Measurements from ENCODE around the gene ADAMTS8.

DNA sequence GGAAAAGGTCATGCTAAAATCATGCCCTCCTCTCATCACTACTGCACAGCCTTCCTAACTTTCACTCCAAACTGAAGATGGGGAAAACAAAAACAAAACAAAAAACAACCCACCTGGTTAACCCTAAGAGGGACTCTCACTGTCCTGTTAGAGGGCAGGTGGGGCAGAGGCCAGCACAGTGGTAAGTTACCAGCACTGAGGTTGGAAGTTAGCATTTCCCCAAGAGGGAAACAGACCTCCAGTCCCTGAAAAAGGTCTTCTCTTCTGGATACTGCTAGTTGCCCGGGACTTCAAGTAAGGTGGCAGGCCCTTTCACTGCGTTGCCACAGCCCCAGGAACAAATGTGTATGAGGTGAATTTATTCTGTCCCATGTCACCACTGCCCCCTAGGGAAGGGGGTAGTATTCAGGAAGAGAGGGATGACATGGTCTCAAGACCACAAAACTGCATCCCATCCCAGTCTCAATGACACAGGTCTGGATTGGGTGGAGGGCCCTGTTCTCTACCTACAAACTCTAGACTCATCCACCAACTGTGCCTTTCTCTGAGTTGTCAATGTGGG, 792 bp upstream of the ADAMTS8 start:
- TF ChIP-seq POLR2A (IDR thresholded peaks at IDR 0.05) = no peak
- TF ChIP-seq, protein P1, sequence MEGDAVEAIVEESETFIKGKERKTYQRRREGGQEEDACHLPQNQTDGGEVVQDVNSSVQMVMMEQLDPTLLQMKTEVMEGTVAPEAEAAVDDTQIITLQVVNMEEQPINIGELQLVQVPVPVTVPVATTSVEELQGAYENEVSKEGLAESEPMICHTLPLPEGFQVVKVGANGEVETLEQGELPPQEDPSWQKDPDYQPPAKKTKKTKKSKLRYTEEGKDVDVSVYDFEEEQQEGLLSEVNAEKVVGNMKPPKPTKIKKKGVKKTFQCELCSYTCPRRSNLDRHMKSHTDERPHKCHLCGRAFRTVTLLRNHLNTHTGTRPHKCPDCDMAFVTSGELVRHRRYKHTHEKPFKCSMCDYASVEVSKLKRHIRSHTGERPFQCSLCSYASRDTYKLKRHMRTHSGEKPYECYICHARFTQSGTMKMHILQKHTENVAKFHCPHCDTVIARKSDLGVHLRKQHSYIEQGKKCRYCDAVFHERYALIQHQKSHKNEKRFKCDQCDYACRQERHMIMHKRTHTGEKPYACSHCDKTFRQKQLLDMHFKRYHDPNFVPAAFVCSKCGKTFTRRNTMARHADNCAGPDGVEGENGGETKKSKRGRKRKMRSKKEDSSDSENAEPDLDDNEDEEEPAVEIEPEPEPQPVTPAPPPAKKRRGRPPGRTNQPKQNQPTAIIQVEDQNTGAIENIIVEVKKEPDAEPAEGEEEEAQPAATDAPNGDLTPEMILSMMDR (IDR thresholded peaks at IDR 0.05 in 8 of 11, conservative IDR thresholded peaks at IDR 0.05 in 3 of 11) = no peak

All from spleen (tissue), 7 donors.